ENCODE data around the gene GDAP2.

The GDAP2 gene

GRCh38 chr1:117929343-117930172, at the start of gene GDAP2, which contains the start of gene WDR3:
Gene GDAP2, minus strand, starts transcription at chr1:117929621. Its CDS starts 9,264 bp downstream, at chr1:117920357.
Gene WDR3, plus strand, starts transcription at chr1:117929739. Its CDS starts 3,581 bp downstream, at chr1:117933320.
- no peaks in the 10 kb centered on the region; the same call in 1 of the 2 replicates for H3K9me3 ChIP-seq (ENCODE audit: control insufficient read depth, insufficient read depth, low read depth, low read length)
- peak within 1 kb of the TSS; percentile 96 for H3K9ac ChIP-seq (ENCODE audit: low read length)
- H3K4me3 ChIP-seq (ENCODE audit: low read depth, low read length) = peak within 1 kb of the TSS; percentile 100
- no peaks in the 10 kb centered on the region for H3K27me3 ChIP-seq (ENCODE audit: control insufficient read depth, insufficient read depth, low read length)
- peaks cover 10% of the 10 kb centered on the region for H3K4me1 ChIP-seq (ENCODE audit: control insufficient read depth, insufficient read depth, low read length)
- peaks cover 14% of the 10 kb centered on the region for H3K36me3 ChIP-seq (ENCODE audit: control insufficient read depth, insufficient read depth, low read length)
- peak within 1 kb of the TSS; percentile 9; the same call in 1 of the 2 replicates for H3K27ac ChIP-seq (ENCODE audit: low read depth, low read length)

GRCh38 chr1:117976381-117976780, 47.0 kb upstream of the GDAP2 start:
- no peak overlapping the region for H3K4me3 ChIP-seq (ENCODE audit: low read depth, low read length)
- no peaks in the 10 kb centered on the region for H3K27me3 ChIP-seq (ENCODE audit: control insufficient read depth, insufficient read depth, low read length)
- no peak overlapping the region for H3K9ac ChIP-seq (ENCODE audit: low read length)
- no peak overlapping the region for H3K27ac ChIP-seq (ENCODE audit: low read depth, low read length)
- no peaks in the 10 kb centered on the region for H3K9me3 ChIP-seq (ENCODE audit: control insufficient read depth, insufficient read depth, low read depth, low read length)
- no peaks in the 10 kb centered on the region for H3K4me1 ChIP-seq (ENCODE audit: control insufficient read depth, insufficient read depth, low read length)
- H3K36me3 ChIP-seq (ENCODE audit: control insufficient read depth, insufficient read depth, low read length) = no peaks in the 10 kb centered on the region

GRCh38 chr1:117971777-117972176, 42.4 kb upstream of the GDAP2 start:
- Histone ChIP-seq H3K9ac (ENCODE audit: low read length) (no peak overlapping the region), H3K27me3 (ENCODE audit: control insufficient read depth, insufficient read depth, low read length) (no peaks in the 10 kb centered on the region), H3K9me3 (ENCODE audit: control insufficient read depth, insufficient read depth, low read depth, low read length) (no peaks in the 10 kb centered on the region), H3K27ac (ENCODE audit: low read depth, low read length) (no peak overlapping the region), H3K4me3 (ENCODE audit: low read depth, low read length) (no peak overlapping the region), H3K36me3 (ENCODE audit: control insufficient read depth, insufficient read depth, low read length) (no peaks in the 10 kb centered on the region), H3K4me1 (ENCODE audit: control insufficient read depth, insufficient read depth, low read length) (peaks cover 3% of the 10 kb centered on the region; the same call in 1 of the 2 replicates)

GRCh38 chr1:117970252-117970651, 40.8 kb upstream of the GDAP2 start:
- no peaks in the 10 kb centered on the region for H3K36me3 ChIP-seq (ENCODE audit: control insufficient read depth, insufficient read depth, low read length)
- H3K9me3 ChIP-seq (ENCODE audit: control insufficient read depth, insufficient read depth, low read depth, low read length) = no peaks in the 10 kb centered on the region
- peaks cover 3% of the 10 kb centered on the region; the same call in 1 of the 2 replicates for H3K4me1 ChIP-seq (ENCODE audit: control insufficient read depth, insufficient read depth, low read length)
- H3K4me3 ChIP-seq (ENCODE audit: low read depth, low read length) = no peak overlapping the region
- no peaks in the 10 kb centered on the region for H3K27me3 ChIP-seq (ENCODE audit: control insufficient read depth, insufficient read depth, low read length)
- H3K27ac ChIP-seq (ENCODE audit: low read depth, low read length) = no peak overlapping the region
- no peak overlapping the region for H3K9ac ChIP-seq (ENCODE audit: low read length)

- H3K9ac ChIP-seq (ENCODE audit: low read length) = no peak overlapping the region
- H3K9me3 ChIP-seq (ENCODE audit: control insufficient read depth, insufficient read depth, low read depth, low read length) = no peaks in the 10 kb centered on the region
- H3K27me3 ChIP-seq (ENCODE audit: control insufficient read depth, insufficient read depth, low read length) = no peaks in the 10 kb centered on the region
- peaks cover 3% of the 10 kb centered on the region; the same call in 1 of the 2 replicates for H3K4me1 ChIP-seq (ENCODE audit: control insufficient read depth, insufficient read depth, low read length)
- no peak overlapping the region for H3K27ac ChIP-seq (ENCODE audit: low read depth, low read length)
- no peak overlapping the region for H3K4me3 ChIP-seq (ENCODE audit: low read depth, low read length)
- H3K36me3 ChIP-seq (ENCODE audit: control insufficient read depth, insufficient read depth, low read length) = peaks cover 4% of the 10 kb centered on the region
Observed at GRCh38 chr1:117967881-117968280, 38.5 kb upstream of the GDAP2 start.

- Histone ChIP-seq H3K27ac (ENCODE audit: low read depth, low read length) (no peak overlapping the region), H3K27me3 (ENCODE audit: control insufficient read depth, insufficient read depth, low read length) (no peaks in the 10 kb centered on the region), H3K9me3 (ENCODE audit: control insufficient read depth, insufficient read depth, low read depth, low read length) (no peaks in the 10 kb centered on the region), H3K36me3 (ENCODE audit: control insufficient read depth, insufficient read depth, low read length) (peaks cover 8% of the 10 kb centered on the region), H3K4me3 (ENCODE audit: low read depth, low read length) (no peak overlapping the region), H3K9ac (ENCODE audit: low read length) (no peak overlapping the region), H3K4me1 (ENCODE audit: control insufficient read depth, insufficient read depth, low read length) (peaks cover 3% of the 10 kb centered on the region; the same call in 1 of the 2 replicates)
Observed at GRCh38 chr1:117967477-117967876, 38.1 kb upstream of the GDAP2 start.

- peaks cover 28% of the 10 kb centered on the region for H3K36me3 ChIP-seq (ENCODE audit: control insufficient read depth, insufficient read depth, low read length)
- H3K4me1 ChIP-seq (ENCODE audit: control insufficient read depth, insufficient read depth, low read length) = peaks cover 3% of the 10 kb centered on the region; the same call in 1 of the 2 replicates
- H3K9ac ChIP-seq (ENCODE audit: low read length) = no peak overlapping the region
- H3K4me3 ChIP-seq (ENCODE audit: low read depth, low read length) = no peak overlapping the region
- H3K27ac ChIP-seq (ENCODE audit: low read depth, low read length) = no peak overlapping the region
- no peaks in the 10 kb centered on the region for H3K9me3 ChIP-seq (ENCODE audit: control insufficient read depth, insufficient read depth, low read depth, low read length)
- no peaks in the 10 kb centered on the region for H3K27me3 ChIP-seq (ENCODE audit: control insufficient read depth, insufficient read depth, low read length)
Observed at GRCh38 chr1:117964290-117965038, 35.0 kb upstream of the GDAP2 start.

- Histone ChIP-seq H3K27ac (ENCODE audit: low read depth, low read length) (no peak overlapping the region), H3K4me3 (ENCODE audit: low read depth, low read length) (no peak overlapping the region), H3K27me3 (ENCODE audit: control insufficient read depth, insufficient read depth, low read length) (no peaks in the 10 kb centered on the region), H3K9ac (ENCODE audit: low read length) (no peak overlapping the region), H3K36me3 (ENCODE audit: control insufficient read depth, insufficient read depth, low read length) (peaks cover 76% of the 10 kb centered on the region), H3K9me3 (ENCODE audit: control insufficient read depth, insufficient read depth, low read depth, low read length) (no peaks in the 10 kb centered on the region), H3K4me1 (ENCODE audit: control insufficient read depth, insufficient read depth, low read length) (no peaks in the 10 kb centered on the region)
Observed at GRCh38 chr1:117959364-117959763, 29.9 kb upstream of the GDAP2 start.

- H3K9ac ChIP-seq (ENCODE audit: low read length) = no peak overlapping the region
- H3K4me3 ChIP-seq (ENCODE audit: low read depth, low read length) = no peak overlapping the region
- H3K9me3 ChIP-seq (ENCODE audit: control insufficient read depth, insufficient read depth, low read depth, low read length) = no peaks in the 10 kb centered on the region
- no peaks in the 10 kb centered on the region for H3K27me3 ChIP-seq (ENCODE audit: control insufficient read depth, insufficient read depth, low read length)
- H3K4me1 ChIP-seq (ENCODE audit: control insufficient read depth, insufficient read depth, low read length) = no peaks in the 10 kb centered on the region
- H3K27ac ChIP-seq (ENCODE audit: low read depth, low read length) = no peak overlapping the region
- H3K36me3 ChIP-seq (ENCODE audit: control insufficient read depth, insufficient read depth, low read length) = peaks cover 99% of the 10 kb centered on the region
Observed at GRCh38 chr1:117952386-117952785, 23.0 kb upstream of the GDAP2 start.

- no peak overlapping the region for H3K9ac ChIP-seq (ENCODE audit: low read length)
- no peaks in the 10 kb centered on the region for H3K27me3 ChIP-seq (ENCODE audit: control insufficient read depth, insufficient read depth, low read length)
- H3K4me1 ChIP-seq (ENCODE audit: control insufficient read depth, insufficient read depth, low read length) = no peaks in the 10 kb centered on the region
- H3K4me3 ChIP-seq (ENCODE audit: low read depth, low read length) = no peak overlapping the region
- H3K9me3 ChIP-seq (ENCODE audit: control insufficient read depth, insufficient read depth, low read depth, low read length) = no peaks in the 10 kb centered on the region
- peaks cover 97% of the 10 kb centered on the region for H3K36me3 ChIP-seq (ENCODE audit: control insufficient read depth, insufficient read depth, low read length)
- no peak overlapping the region for H3K27ac ChIP-seq (ENCODE audit: low read depth, low read length)
Observed at GRCh38 chr1:117942293-117942692, 12.9 kb upstream of the GDAP2 start.

GRCh38 chr1:117933769-117934168, 4.3 kb upstream of the GDAP2 start:
- Histone ChIP-seq H3K9me3 (ENCODE audit: control insufficient read depth, insufficient read depth, low read depth, low read length) (no peaks in the 10 kb centered on the region), H3K36me3 (ENCODE audit: control insufficient read depth, insufficient read depth, low read length) (peaks cover 53% of the 10 kb centered on the region), H3K9ac (ENCODE audit: low read length) (no peak overlapping the region), H3K27me3 (ENCODE audit: control insufficient read depth, insufficient read depth, low read length) (no peaks in the 10 kb centered on the region), H3K4me1 (ENCODE audit: control insufficient read depth, insufficient read depth, low read length) (peaks cover 6% of the 10 kb centered on the region), H3K4me3 (ENCODE audit: low read depth, low read length) (no peak overlapping the region), H3K27ac (ENCODE audit: low read depth, low read length) (no peak overlapping the region)

Data from HUES6 (cell line).